ENCODE measurements around the gene CIAO2B. TPM values are rescaled to one million over a fixed set of nuclear protein-coding genes. Genes with fewer than 3 reads are reported as not detected.

CIAO2B gene
- total and polyA plus RNA-seq, 2 experiments from 2014 or later, result 92.4 to 181 TPM

DNA sequence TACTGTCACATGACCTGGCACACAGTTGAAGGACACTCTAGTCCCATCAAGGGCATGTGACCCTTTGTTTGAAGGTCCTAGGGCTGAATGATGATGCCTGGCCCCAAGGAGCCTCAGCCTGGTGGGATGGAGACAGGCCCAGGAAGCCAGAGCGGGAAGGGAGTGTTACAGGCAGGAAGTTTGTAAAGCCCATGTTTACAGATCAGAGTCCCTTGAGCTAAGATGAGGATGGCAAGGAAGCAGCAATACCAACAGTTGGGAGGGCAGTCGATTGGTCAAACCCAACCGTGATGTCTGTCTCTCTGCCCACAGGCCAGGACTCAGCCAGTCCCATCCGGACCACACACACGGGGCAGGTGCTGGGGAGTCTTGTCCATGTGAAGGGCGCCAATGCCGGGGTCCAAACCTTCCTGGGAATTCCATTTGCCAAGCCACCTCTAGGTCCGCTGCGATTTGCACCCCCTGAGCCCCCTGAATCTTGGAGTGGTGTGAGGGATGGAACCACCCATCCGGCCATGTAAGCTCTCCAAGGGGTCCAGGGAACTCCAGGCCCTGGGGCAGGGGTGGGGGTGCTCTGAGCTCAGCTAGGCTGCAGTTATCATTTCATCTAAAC, 3.6 kb upstream of the CIAO2B start:
- no peak overlapping the region for H3K27ac ChIP-seq (ENCODE audit: low read depth)
- no peak overlapping the region; the same call in 2 of the 3 replicates for H3K4me3 Mint-ChIP-seq
- H2AFZ ChIP-seq, result no peak overlapping the region
- H3K9me2 ChIP-seq (ENCODE audit: insufficient read depth), result no peaks in the 10 kb centered on the region
- peaks cover 10% of the 10 kb centered on the region for H4K20me1 ChIP-seq (replicated peaks; ENCODE audit: insufficient read depth)
- peaks cover 3% of the 10 kb centered on the region; the same call in 1 of the 2 replicates for H3K79me2 ChIP-seq (replicated peaks; ENCODE audit: insufficient read depth)
- TF ChIP-seq JUNB (IDR thresholded peaks at IDR 0.05; ENCODE audit: unreplicated experiment), result no peak
- TF ChIP-seq EZH2phosphoT487 (IDR thresholded peaks at IDR 0.05; ENCODE audit: unreplicated experiment), result no peak
- TF ChIP-seq, protein P1, sequence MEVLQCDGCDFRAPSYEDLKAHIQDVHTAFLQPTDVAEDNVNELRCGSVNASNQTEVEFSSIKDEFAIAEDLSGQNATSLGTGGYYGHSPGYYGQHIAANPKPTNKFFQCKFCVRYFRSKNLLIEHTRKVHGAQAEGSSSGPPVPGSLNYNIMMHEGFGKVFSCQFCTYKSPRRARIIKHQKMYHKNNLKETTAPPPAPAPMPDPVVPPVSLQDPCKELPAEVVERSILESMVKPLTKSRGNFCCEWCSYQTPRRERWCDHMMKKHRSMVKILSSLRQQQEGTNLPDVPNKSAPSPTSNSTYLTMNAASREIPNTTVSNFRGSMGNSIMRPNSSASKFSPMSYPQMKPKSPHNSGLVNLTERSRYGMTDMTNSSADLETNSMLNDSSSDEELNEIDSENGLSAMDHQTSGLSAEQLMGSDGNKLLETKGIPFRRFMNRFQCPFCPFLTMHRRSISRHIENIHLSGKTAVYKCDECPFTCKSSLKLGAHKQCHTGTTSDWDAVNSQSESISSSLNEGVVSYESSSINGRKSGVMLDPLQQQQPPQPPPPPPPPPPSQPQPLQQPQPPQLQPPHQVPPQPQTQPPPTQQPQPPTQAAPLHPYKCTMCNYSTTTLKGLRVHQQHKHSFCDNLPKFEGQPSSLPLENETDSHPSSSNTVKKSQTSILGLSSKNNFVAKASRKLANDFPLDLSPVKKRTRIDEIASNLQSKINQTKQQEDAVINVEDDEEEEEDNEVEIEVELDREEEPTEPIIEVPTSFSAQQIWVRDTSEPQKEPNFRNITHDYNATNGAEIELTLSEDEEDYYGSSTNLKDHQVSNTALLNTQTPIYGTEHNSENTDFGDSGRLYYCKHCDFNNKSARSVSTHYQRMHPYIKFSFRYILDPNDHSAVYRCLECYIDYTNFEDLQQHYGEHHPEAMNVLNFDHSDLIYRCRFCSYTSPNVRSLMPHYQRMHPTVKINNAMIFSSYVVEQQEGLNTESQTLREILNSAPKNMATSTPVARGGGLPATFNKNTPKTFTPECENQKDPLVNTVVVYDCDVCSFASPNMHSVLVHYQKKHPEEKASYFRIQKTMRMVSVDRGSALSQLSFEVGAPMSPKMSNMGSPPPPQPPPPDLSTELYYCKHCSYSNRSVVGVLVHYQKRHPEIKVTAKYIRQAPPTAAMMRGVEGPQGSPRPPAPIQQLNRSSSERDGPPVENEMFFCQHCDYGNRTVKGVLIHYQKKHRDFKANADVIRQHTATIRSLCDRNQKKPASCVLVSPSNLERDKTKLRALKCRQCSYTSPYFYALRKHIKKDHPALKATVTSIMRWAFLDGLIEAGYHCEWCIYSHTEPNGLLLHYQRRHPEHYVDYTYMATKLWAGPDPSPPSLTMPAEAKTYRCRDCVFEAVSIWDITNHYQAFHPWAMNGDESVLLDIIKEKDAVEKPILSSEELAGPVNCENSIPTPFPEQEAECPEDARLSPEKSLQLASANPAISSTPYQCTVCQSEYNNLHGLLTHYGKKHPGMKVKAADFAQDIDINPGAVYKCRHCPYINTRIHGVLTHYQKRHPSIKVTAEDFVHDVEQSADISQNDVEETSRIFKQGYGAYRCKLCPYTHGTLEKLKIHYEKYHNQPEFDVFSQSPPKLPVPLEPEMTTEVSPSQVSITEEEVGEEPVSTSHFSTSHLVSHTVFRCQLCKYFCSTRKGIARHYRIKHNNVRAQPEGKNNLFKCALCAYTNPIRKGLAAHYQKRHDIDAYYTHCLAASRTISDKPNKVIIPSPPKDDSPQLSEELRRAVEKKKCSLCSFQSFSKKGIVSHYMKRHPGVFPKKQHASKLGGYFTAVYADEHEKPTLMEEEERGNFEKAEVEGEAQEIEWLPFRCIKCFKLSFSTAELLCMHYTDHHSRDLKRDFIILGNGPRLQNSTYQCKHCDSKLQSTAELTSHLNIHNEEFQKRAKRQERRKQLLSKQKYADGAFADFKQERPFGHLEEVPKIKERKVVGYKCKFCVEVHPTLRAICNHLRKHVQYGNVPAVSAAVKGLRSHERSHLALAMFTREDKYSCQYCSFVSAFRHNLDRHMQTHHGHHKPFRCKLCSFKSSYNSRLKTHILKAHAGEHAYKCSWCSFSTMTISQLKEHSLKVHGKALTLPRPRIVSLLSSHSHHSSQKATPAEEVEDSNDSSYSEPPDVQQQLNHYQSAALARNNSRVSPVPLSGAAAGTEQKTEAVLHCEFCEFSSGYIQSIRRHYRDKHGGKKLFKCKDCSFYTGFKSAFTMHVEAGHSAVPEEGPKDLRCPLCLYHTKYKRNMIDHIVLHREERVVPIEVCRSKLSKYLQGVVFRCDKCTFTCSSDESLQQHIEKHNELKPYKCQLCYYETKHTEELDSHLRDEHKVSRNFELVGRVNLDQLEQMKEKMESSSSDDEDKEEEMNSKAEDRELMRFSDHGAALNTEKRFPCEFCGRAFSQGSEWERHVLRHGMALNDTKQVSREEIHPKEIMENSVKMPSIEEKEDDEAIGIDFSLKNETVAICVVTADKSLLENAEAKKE (CRISPR knock-in tag; IDR thresholded peaks at IDR 0.05), result no peak
- TF ChIP-seq ZNF331 (CRISPR knock-in tag; IDR thresholded peaks at IDR 0.05; ENCODE audit: low read depth), result no peak
- no peak for TF ChIP-seq ZNF114 (CRISPR knock-in tag; IDR thresholded peaks at IDR 0.05)
- TF ChIP-seq, protein P2, sequence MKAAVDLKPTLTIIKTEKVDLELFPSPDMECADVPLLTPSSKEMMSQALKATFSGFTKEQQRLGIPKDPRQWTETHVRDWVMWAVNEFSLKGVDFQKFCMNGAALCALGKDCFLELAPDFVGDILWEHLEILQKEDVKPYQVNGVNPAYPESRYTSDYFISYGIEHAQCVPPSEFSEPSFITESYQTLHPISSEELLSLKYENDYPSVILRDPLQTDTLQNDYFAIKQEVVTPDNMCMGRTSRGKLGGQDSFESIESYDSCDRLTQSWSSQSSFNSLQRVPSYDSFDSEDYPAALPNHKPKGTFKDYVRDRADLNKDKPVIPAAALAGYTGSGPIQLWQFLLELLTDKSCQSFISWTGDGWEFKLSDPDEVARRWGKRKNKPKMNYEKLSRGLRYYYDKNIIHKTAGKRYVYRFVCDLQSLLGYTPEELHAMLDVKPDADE (IDR thresholded peaks at IDR 0.05), result no peak
- TF ChIP-seq, protein P3, sequence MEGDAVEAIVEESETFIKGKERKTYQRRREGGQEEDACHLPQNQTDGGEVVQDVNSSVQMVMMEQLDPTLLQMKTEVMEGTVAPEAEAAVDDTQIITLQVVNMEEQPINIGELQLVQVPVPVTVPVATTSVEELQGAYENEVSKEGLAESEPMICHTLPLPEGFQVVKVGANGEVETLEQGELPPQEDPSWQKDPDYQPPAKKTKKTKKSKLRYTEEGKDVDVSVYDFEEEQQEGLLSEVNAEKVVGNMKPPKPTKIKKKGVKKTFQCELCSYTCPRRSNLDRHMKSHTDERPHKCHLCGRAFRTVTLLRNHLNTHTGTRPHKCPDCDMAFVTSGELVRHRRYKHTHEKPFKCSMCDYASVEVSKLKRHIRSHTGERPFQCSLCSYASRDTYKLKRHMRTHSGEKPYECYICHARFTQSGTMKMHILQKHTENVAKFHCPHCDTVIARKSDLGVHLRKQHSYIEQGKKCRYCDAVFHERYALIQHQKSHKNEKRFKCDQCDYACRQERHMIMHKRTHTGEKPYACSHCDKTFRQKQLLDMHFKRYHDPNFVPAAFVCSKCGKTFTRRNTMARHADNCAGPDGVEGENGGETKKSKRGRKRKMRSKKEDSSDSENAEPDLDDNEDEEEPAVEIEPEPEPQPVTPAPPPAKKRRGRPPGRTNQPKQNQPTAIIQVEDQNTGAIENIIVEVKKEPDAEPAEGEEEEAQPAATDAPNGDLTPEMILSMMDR (conservative IDR thresholded peaks at IDR 0.05; ENCODE audit: low read depth in 2 of 2), result no peak
- TF ChIP-seq, protein P4, sequence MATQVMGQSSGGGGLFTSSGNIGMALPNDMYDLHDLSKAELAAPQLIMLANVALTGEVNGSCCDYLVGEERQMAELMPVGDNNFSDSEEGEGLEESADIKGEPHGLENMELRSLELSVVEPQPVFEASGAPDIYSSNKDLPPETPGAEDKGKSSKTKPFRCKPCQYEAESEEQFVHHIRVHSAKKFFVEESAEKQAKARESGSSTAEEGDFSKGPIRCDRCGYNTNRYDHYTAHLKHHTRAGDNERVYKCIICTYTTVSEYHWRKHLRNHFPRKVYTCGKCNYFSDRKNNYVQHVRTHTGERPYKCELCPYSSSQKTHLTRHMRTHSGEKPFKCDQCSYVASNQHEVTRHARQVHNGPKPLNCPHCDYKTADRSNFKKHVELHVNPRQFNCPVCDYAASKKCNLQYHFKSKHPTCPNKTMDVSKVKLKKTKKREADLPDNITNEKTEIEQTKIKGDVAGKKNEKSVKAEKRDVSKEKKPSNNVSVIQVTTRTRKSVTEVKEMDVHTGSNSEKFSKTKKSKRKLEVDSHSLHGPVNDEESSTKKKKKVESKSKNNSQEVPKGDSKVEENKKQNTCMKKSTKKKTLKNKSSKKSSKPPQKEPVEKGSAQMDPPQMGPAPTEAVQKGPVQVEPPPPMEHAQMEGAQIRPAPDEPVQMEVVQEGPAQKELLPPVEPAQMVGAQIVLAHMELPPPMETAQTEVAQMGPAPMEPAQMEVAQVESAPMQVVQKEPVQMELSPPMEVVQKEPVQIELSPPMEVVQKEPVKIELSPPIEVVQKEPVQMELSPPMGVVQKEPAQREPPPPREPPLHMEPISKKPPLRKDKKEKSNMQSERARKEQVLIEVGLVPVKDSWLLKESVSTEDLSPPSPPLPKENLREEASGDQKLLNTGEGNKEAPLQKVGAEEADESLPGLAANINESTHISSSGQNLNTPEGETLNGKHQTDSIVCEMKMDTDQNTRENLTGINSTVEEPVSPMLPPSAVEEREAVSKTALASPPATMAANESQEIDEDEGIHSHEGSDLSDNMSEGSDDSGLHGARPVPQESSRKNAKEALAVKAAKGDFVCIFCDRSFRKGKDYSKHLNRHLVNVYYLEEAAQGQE (IDR thresholded peaks at IDR 0.05; ENCODE audit: unreplicated experiment), result no peak
- no peak for TF ChIP-seq POLR2AphosphoS5 (IDR thresholded peaks at IDR 0.05; ENCODE audit: low read depth)
- TF ChIP-seq NANOG (IDR thresholded peaks at IDR 0.05; ENCODE audit: borderline replicate concordance), result no peak
- no peak for TF ChIP-seq CREB1 (CRISPR knock-in tag; IDR thresholded peaks at IDR 0.05; ENCODE audit: low read depth)
- TF ChIP-seq STAT1 (IDR thresholded peaks at IDR 0.05; ENCODE audit: unreplicated experiment), result no peak
- no peak for TF ChIP-seq EZH2 (IDR thresholded peaks at IDR 0.05; ENCODE audit: low read depth, unreplicated experiment)
- ATAC-seq, result no peak
- no peak overlapping the region for H3K27ac Mint-ChIP-seq
- no peak overlapping the region for H3K4me3 ChIP-seq
- peaks cover 12% of the 10 kb centered on the region for H3K4me1 Mint-ChIP-seq
- no peaks in the 10 kb centered on the region for H3K36me3 ChIP-seq (ENCODE audit: insufficient read depth)
- H3K4me1 ChIP-seq (ENCODE audit: insufficient read depth), result peaks cover 8% of the 10 kb centered on the region
- no peaks in the 10 kb centered on the region for H3K9me3 Mint-ChIP-seq
- H3K36me3 Mint-ChIP-seq (ENCODE audit: low read depth), result peaks cover 21% of the 10 kb centered on the region
- 0 out of 2 replicates have a peak, but pooled peaks cover 6% of the 10 kb centered on the region for H3F3A ChIP-seq (replicated peaks; ENCODE audit: low read depth)
- peaks cover 27% of the 10 kb centered on the region for H3K27me3 ChIP-seq (ENCODE audit: insufficient read depth)
- H3K4me2 ChIP-seq, result no peak overlapping the region
- peaks cover 34% of the 10 kb centered on the region for H3K27me3 Mint-ChIP-seq (ENCODE audit: insufficient read depth, low read depth, poor library complexity)
- DNase-seq (ENCODE audit: low spot score), result no peak

Measured in GM23338 (cell line).